HepG2 (cell line): ENCODE results near the gene DLG4. TPM values are rescaled to one million over a fixed set of nuclear protein-coding genes. Genes with fewer than 3 reads are reported as not detected.

ENCODE experiments used
- CREBL2 ChIP-seq: sonication (generic); formaldehyde crosslinking; IDR thresholded peaks from 2 replicates; pipeline ENCODE4 v1.8.1; 2023; ENCODE audit warnings: missing genetic modification reagents, mild to moderate bottlenecking, borderline replicate concordance
- HNF1B ChIP-seq: sonication (generic); formaldehyde crosslinking; IDR thresholded peaks from 2 replicates; pipeline ENCODE4 v1.5.1; 2020; ENCODE audit warnings: mild to moderate bottlenecking, moderate library complexity, missing genetic modification reagents
- ZNF160 ChIP-seq: sonication (generic); formaldehyde crosslinking; IDR thresholded peaks from 2 replicates; pipeline ENCODE4 v1.8.0; 2022; ENCODE audit warnings: mild to moderate bottlenecking, inconsistent platforms, missing genetic modification reagents
- ZNF713 ChIP-seq: sonication (generic); formaldehyde crosslinking; IDR thresholded peaks from 2 replicates; pipeline ENCODE4 v1.4.0; 2020; ENCODE audit warnings: mild to moderate bottlenecking, missing genetic modification reagents
- polyA plus RNA-seq, 8 experiments: library from polyadenylated mRNA; depleted of rRNA in 3 of 8; stranded (reverse) in 7 of 8; unstranded in 1 of 8; fragments of >200 nt; fragmentation: Illumina TruSeq in 4 of 8; extraction: Trizol in 4 of 8; gene quantifications; 2 replicates each; pipeline versions ENCODE4 v1.2.1 to v1.2.3, GENCODE V29; 2011 to 2016; ENCODE audit warnings: low read depth in 4 of 8, missing spikeins in 1 of 8, mixed read lengths in 1 of 8; ENCODE audit not compliant: insufficient read depth in 1 of 8
- total RNA-seq, 5 experiments: library from RNA; depleted of rRNA; stranded (reverse); fragments of >200 nt; fragmentation: Illumina TruSeq; extraction: Trizol; gene quantifications; 2 replicates each; pipeline ENCODE4 v1.2.3, GENCODE V29; 2016; ENCODE audit warnings: low read depth in 1 of 5
- TF ChIP-seq, protein P1 (sequence below): sonication (generic); formaldehyde crosslinking; IDR thresholded peaks from 2 replicates; pipeline ENCODE4 v1.9.0; 2022; ENCODE audit warnings: missing genetic modification reagents, mild to moderate bottlenecking, borderline replicate concordance
- TF ChIP-seq, protein P2 (sequence below), 2 experiments: fragments of 450-650 bp in 1 of 2; sonication (generic) in 1 of 2; formaldehyde crosslinking in 1 of 2; IDR thresholded peaks; 2 replicates each; pipeline versions ENCODE4 v1.6.1 to v1.8.0; 2016 to 2022; ENCODE audit warnings: antibody characterized with exemption in 1 of 2, mild to moderate bottlenecking in 1 of 2, missing genetic modification reagents in 1 of 2
- TF ChIP-seq, protein P3 (sequence below): sonication (generic); formaldehyde crosslinking; conservative IDR thresholded peaks from 2 replicates; pipeline ENCODE4 v1.4.0; 2020; ENCODE audit warnings: missing genetic modification reagents

DLG4 gene
- total and polyA plus RNA-seq, 2 of the 13 experiments (the other 11 are each of a cell fraction or from before 2014, with no cell fraction given), result 0.71 to 4.3 TPM

DNA sequence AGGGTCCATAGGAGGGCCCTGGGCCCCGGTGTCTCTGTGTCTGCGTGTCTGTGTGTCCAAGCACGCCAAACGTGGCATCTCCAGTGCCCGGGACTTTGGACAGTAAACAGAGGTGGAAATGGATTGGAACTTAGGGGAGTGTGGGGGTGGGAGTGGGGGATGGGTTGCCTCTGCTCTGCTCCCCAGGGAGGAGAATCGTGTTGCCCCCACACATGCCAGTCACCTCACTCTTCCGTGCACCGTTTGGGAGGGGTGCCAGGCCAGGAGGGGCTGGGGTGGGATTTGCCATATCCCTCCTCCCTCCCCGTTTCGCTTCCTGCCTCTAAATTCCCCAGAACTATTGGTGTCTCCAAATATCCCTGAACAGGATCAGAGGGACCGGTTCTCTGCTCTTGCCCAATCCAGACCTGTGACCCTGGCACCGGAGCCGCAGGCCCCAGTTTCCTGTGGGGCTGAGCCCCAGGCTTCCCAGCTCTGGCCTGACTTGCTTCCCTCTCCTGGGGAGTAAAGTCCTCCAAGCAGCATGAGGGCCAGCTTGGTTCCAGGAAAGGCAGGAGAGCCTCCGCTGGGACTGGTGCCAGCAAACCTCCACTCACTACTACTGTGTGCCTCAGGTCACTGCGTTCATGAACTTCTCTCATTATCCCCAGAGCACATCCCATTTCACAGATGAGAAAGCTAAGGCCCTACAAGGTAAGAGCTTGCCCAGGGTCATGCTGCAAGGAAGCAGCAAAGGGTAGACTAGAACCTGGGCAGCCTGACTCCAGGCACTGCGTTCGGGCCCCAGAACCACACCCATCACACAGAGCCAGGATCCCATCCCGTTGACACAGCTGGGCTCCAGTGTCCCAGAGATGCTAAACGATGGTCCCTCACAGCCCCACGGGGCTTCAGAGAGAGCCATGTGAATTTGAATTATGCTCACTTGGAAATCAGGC, 40.0 kb downstream of the DLG4 start, which contains the start of gene ASGR1 (continued):
- TF ChIP-seq ZNF713 (CRISPR knock-in tag) (no peak), CREBL2 (CRISPR knock-in tag) (no peak), ZNF160 (CRISPR knock-in tag) (peak; percentile 78; the same call in 1 of the 2 replicates), HNF1B (CRISPR knock-in tag) (peak; percentile 53)
- TF ChIP-seq, protein P1, sequence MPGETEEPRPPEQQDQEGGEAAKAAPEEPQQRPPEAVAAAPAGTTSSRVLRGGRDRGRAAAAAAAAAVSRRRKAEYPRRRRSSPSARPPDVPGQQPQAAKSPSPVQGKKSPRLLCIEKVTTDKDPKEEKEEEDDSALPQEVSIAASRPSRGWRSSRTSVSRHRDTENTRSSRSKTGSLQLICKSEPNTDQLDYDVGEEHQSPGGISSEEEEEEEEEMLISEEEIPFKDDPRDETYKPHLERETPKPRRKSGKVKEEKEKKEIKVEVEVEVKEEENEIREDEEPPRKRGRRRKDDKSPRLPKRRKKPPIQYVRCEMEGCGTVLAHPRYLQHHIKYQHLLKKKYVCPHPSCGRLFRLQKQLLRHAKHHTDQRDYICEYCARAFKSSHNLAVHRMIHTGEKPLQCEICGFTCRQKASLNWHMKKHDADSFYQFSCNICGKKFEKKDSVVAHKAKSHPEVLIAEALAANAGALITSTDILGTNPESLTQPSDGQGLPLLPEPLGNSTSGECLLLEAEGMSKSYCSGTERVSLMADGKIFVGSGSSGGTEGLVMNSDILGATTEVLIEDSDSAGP (CRISPR knock-in tag), result peak; percentile 85; the same call in 1 of the 2 replicates
- TF ChIP-seq, protein P2, sequence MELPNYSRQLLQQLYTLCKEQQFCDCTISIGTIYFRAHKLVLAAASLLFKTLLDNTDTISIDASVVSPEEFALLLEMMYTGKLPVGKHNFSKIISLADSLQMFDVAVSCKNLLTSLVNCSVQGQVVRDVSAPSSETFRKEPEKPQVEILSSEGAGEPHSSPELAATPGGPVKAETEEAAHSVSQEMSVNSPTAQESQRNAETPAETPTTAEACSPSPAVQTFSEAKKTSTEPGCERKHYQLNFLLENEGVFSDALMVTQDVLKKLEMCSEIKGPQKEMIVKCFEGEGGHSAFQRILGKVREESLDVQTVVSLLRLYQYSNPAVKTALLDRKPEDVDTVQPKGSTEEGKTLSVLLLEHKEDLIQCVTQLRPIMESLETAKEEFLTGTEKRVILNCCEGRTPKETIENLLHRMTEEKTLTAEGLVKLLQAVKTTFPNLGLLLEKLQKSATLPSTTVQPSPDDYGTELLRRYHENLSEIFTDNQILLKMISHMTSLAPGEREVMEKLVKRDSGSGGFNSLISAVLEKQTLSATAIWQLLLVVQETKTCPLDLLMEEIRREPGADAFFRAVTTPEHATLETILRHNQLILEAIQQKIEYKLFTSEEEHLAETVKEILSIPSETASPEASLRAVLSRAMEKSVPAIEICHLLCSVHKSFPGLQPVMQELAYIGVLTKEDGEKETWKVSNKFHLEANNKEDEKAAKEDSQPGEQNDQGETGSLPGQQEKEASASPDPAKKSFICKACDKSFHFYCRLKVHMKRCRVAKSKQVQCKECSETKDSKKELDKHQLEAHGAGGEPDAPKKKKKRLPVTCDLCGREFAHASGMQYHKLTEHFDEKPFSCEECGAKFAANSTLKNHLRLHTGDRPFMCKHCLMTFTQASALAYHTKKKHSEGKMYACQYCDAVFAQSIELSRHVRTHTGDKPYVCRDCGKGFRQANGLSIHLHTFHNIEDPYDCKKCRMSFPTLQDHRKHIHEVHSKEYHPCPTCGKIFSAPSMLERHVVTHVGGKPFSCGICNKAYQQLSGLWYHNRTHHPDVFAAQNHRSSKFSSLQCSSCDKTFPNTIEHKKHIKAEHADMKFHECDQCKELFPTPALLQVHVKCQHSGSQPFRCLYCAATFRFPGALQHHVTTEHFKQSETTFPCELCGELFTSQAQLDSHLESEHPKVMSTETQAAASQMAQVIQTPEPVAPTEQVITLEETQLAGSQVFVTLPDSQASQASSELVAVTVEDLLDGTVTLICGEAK (IDR thresholded peaks at IDR 0.05), result no peak
- TF ChIP-seq, protein P2 (CRISPR knock-in tag; IDR thresholded peaks at IDR 0.05), result peak; percentile 42; the same call in 1 of the 2 replicates
- TF ChIP-seq, protein P3, sequence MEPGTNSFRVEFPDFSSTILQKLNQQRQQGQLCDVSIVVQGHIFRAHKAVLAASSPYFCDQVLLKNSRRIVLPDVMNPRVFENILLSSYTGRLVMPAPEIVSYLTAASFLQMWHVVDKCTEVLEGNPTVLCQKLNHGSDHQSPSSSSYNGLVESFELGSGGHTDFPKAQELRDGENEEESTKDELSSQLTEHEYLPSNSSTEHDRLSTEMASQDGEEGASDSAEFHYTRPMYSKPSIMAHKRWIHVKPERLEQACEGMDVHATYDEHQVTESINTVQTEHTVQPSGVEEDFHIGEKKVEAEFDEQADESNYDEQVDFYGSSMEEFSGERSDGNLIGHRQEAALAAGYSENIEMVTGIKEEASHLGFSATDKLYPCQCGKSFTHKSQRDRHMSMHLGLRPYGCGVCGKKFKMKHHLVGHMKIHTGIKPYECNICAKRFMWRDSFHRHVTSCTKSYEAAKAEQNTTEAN (CRISPR knock-in tag), result peak; percentile 82
